ENCODE measurements around the gene DOCK10.
"Not testable (repeated sequence)": the region's sequence is repeated elsewhere in the genome, so short reads cannot be mapped to it uniquely, and the experiment has no call there.

DOCK10 gene

GRCh38 chr2:225052703-225053102 lies 10.4 kb upstream of the DOCK10 start:
- no peaks in the 10 kb centered on the region for H3K9me3 ChIP-seq (ENCODE audit: control insufficient read depth, insufficient read depth, low read depth, low read length)
- H3K27ac ChIP-seq (ENCODE audit: extremely low read depth, low read depth, low read length), result no peak overlapping the region
- no peaks in the 10 kb centered on the region for H3K36me3 ChIP-seq (ENCODE audit: control insufficient read depth in 2 of 2, insufficient read depth in 1 of 2, low read length in 2 of 2)
- TF ChIP-seq ZNF792 (tag by site-specific recombination; IDR thresholded peaks at IDR 0.05), result no peak
- TF ChIP-seq ZFP37 (tag by site-specific recombination; IDR thresholded peaks at IDR 0.05), result no peak
- TF ChIP-seq ZFP69B (tag by site-specific recombination; IDR thresholded peaks at IDR 0.05), result no peak
- no peak for TF ChIP-seq PRDM2 (tag by site-specific recombination; IDR thresholded peaks at IDR 0.05; ENCODE audit: borderline replicate concordance)
- TF ChIP-seq ZSCAN30 (tag by site-specific recombination; IDR thresholded peaks at IDR 0.05), result no peak
- no peak for TF ChIP-seq SCRT1 (tag by site-specific recombination; IDR thresholded peaks at IDR 0.05; ENCODE audit: borderline replicate concordance)
- TF ChIP-seq FEZF1 (tag by site-specific recombination; IDR thresholded peaks at IDR 0.05), result no peak
- TF ChIP-seq ZNF26 (tag by site-specific recombination; IDR thresholded peaks at IDR 0.05), result no peak
- no peak for TF ChIP-seq ZNF138 (tag by site-specific recombination; IDR thresholded peaks at IDR 0.05; ENCODE audit: borderline replicate concordance)
- no peak for TF ChIP-seq KLF1 (tag by site-specific recombination; IDR thresholded peaks at IDR 0.05)
- TF ChIP-seq ZBTB17 (tag by site-specific recombination; IDR thresholded peaks at IDR 0.05), result no peak
- ChIA-PET POLR2A (no interaction called here), CTCF (interaction anchor here (0.6 kb wide), 1 partner anchor 610 kb away, joined by 3 read pairs; no protein-coding TSS in a partner anchor)
- H3K4me1 ChIP-seq (ENCODE audit: control insufficient read depth, insufficient read depth, low read length), result no peaks in the 10 kb centered on the region
- no peak overlapping the region for H3K4me3 ChIP-seq (ENCODE audit: low read depth, low read length)

- CTCF ChIA-PET, result not testable (repeated sequence)
Measured at GRCh38 chr2:225047502-225047901, 5.2 kb upstream of the DOCK10 start.

GRCh38 chr2:225042800-225043167 lies 516 bp upstream of the DOCK10 start:
- CTCF ChIA-PET, result interaction anchor here (0.6 to 0.7 kb wide), 4 partner anchors 27 to 709 kb away, joined by 3 to 5 read pairs (median 4); no protein-coding TSS in a partner anchor
- Histone ChIP-seq H3K4me1 (ENCODE audit: control insufficient read depth, insufficient read depth, low read length) (no peaks in the 10 kb centered on the region), H3K36me3 (ENCODE audit: control insufficient read depth in 2 of 2, insufficient read depth in 1 of 2, low read length in 2 of 2) (no peaks in the 10 kb centered on the region), H3K9me3 (ENCODE audit: control insufficient read depth, insufficient read depth, low read depth, low read length) (no peaks in the 10 kb centered on the region), H3K4me3 (ENCODE audit: low read depth, low read length) (peak overlapping the region; percentile 11), H3K27ac (ENCODE audit: extremely low read depth, low read depth, low read length) (no peak overlapping the region)
- POLR2A ChIA-PET, result no interaction called here
- TF ChIP-seq ZNF335 (tag by site-specific recombination; conservative IDR thresholded peaks at IDR 0.05), result peak; percentile 59
- no peak for TF ChIP-seq ZNF549 (tag by site-specific recombination; IDR thresholded peaks at IDR 0.05)

More at GRCh38 chr2:225047502-225047901, 5.2 kb upstream of the DOCK10 start:
- H3K4me1 ChIP-seq (ENCODE audit: control insufficient read depth, insufficient read depth, low read length); H3K36me3 ChIP-seq (ENCODE audit: control insufficient read depth in 2 of 2, insufficient read depth in 1 of 2, low read length in 2 of 2); H3K4me3 ChIP-seq (ENCODE audit: low read depth, low read length); H3K9me3 ChIP-seq (ENCODE audit: control insufficient read depth, insufficient read depth, low read depth, low read length); POLR2A ChIA-PET; H3K27ac ChIP-seq (ENCODE audit: extremely low read depth, low read depth, low read length): not testable (repeated sequence)
